Measurements from ENCODE around the gene QRFP.

Gene QRFP

DNA sequence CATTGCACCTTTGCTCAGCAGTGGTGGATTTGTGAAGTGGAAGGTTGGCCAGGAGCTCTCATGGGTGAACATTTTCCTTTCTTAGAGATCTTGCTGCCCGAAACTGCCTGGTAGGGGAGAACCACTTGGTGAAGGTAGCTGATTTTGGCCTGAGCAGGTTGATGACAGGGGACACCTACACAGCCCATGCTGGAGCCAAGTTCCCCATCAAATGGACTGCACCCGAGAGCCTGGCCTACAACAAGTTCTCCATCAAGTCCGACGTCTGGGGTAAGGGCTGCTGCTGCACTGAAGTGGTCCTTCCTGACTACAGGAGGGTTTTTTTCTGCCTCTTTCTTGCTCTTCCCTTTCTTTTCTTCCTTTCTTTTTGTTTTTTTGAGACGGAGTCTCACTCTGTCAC is 21.8 kb downstream of the QRFP start:
- in situ Hi-C loops (cut with MboI; ENCODE audit: low sequenced_read_pairs), result loop anchor here (10.0 kb wide), 1 partner anchor 120 kb away; no protein-coding TSS in a partner anchor

DNA sequence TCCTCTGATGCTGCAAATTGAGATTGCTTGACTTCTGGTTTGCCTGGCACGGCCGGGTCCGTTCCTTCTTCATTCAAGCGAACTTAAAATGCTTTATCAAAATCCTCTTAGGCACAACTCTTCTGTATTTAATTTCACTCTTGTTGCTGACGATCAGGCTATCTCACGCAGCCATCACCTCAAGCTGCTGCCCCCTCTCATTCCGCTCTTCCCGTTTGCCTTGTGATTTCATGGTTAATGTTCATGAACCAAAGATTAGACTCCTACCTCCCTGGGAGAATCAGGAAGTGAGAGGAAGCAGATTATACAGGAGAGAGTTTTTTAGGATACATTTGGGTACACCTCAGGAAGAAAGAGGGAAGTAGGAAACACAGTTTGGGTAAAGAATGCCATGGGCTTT is 22.6 kb downstream of the QRFP start:
- in situ Hi-C loops (cut with MboI; ENCODE audit: low sequenced_read_pairs), result loop anchor here (10.0 kb wide), 1 partner anchor 121 kb away; no protein-coding TSS in a partner anchor

DNA sequence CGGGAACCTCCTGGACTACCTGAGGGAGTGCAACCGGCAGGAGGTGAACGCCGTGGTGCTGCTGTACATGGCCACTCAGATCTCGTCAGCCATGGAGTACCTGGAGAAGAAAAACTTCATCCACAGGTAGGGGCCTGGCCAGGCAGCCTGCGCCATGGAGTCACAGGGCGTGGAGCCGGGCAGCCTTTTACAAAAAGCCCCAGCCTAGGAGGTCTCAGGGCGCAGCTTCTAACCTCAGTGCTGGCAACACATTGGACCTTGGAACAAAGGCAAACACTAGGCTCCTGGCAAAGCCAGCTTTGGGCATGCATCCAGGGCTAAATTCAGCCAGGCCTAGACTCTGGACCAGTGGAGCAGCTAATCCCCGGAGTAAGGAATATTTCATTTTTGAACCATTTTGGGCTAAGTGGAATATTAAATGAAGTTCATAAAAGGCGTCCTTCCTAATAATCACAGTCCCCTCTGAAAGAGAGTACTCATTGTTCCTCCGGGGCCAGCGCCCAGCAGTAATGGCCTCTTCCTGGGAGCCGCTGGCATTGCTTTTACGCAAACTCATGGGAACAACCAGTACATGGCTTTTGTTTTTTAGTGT is 23.6 kb downstream of the QRFP start:
- in situ Hi-C loops (cut with MboI; ENCODE audit: low sequenced_read_pairs), result loop anchor here (10.0 kb wide), 1 partner anchor 122 kb away; no protein-coding TSS in a partner anchor

DNA sequence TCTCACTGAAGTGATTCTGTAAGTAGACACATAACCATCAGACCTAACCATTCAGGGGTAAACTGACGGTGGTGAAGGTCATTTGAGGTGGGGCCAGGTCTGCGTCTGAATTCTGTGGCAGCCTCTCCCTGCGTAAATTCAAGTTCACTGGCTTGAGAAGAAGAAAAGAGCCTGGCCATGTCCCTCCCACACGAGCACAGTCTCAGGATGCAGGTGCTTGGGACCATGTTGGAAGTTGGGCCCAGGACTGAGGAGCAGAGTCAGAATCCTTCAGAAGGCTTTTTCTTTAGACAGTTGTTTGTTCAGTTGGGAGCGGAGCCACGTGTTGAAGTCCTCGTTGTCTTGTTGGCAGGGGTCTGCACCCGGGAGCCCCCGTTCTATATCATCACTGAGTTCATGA is 24.1 kb downstream of the QRFP start:
- in situ Hi-C loops (cut with MboI; ENCODE audit: low sequenced_read_pairs), result loop anchor here (10.0 kb wide), 1 partner anchor 122 kb away; no protein-coding TSS in a partner anchor

DNA sequence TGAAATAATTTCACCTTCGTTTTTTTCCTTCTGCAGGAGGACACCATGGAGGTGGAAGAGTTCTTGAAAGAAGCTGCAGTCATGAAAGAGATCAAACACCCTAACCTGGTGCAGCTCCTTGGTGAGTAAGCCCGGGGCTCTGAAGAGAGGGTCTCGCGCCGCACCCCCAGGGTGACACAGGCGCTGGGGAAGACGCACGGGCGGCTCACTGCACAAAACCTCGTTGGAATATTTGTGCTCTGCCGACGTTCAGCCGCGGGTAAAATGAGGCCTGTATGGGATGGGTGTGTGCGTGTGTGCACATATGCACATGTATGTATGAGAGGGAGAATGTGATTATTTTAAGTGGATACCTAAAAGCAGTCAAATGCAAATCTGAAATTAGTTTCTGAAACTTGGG is 24.5 kb downstream of the QRFP start:
- in situ Hi-C loops (cut with MboI; ENCODE audit: low sequenced_read_pairs), result loop anchor here (10.0 kb wide), 1 partner anchor 123 kb away; no protein-coding TSS in a partner anchor

DNA sequence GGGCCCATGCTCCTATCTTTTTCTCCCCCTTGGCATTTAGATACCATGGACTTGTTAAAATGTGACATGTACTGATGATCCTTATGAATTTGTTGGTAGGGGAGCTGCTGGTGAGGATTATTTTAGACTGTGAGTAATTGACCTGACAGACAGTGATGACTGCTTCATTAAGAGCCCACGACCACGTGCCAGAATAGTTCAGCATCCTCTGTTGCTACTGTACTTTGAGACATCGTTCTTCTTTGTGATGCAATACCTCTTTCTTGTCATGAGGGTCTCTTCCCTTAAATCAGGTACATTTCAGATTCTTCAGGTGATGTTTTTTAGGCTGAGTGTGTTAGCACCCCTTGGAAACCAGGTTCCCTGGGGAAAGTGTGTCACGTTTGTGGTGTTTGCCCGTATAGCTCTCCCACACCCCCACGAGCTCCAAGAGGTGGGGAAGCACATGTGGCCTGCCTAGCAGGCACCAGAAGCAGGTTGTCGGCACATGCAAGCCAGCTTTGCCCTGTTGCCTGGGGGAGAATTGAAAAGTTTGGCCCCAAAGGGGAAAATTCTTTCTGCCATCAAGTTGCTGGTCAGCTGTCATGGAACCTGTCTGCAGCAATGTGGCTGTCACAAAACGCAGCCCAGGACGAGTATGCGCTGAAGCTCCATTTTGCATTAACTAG is 25.1 kb downstream of the QRFP start:
- in situ Hi-C loops (cut with MboI; ENCODE audit: low sequenced_read_pairs), result loop anchor here (10.0 kb wide), 1 partner anchor 123 kb away; no protein-coding TSS in a partner anchor

DNA sequence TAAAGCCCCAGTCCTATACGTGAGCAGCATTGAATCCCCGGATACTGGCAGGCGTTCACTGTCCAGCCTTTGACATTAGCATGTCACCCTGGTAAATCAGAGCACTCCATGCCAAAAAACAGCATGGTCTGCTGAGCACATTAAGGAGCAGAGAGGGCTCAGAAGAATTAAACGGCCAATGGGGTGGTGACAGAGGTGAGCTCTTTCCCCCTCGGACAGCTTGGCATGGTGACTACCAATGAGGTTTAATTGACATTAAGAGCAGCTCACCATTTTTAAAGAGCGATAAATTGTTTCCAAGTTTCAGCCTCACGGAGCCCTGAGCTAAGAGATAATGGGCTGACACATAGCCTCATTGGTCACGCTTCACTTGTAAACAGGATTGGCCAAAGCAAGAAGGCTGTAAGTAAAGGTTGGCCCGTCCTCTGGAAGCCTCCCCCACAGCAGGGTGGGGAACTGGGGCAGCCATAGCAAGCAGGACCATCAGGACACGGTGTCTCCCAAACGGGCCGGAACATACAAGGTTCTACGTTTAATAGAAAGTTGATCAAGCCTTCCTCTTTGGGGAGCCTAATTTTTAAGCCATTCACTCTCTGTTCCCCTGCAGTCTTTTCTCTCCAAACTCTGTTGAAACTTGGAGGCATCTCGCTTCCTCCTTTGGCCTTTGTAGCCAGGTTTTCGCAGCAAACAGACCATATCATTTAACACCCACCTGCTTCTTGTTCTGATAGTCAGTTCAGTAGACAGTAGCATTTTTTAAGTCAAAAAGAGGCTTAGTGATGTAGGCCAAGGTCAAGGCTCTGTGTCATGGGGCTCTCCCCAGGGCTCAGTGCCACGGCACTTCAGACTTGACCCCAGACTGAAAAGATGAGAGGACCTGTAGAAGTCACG is 25.9 kb downstream of the QRFP start:
- in situ Hi-C loops (cut with MboI; ENCODE audit: low sequenced_read_pairs), result loop anchor here (10.0 kb wide), 1 partner anchor 124 kb away; no protein-coding TSS in a partner anchor

DNA sequence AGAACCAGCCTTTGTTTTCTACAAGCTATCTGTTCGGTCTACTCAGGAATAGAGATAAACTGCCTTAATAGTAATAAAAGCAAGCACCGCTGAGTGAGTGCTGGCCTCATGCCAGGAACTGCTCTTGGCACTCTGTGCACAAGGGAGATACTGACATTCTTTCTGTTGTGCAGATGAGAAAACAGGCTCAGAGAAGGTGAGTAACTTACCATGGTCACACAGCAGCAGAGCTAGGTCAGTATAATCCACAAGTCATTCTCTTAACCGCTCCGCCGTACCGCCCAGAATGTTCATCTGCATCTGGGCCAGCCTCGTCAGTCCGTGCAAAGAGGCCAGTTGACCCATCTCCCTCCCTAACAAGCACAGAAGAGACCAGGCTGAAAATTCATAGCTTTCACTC is 27.4 kb downstream of the QRFP start:
- in situ Hi-C loops (cut with MboI; ENCODE audit: low sequenced_read_pairs), result loop anchor here (10.0 kb wide), 1 partner anchor 176 kb away; no protein-coding TSS in a partner anchor

DNA sequence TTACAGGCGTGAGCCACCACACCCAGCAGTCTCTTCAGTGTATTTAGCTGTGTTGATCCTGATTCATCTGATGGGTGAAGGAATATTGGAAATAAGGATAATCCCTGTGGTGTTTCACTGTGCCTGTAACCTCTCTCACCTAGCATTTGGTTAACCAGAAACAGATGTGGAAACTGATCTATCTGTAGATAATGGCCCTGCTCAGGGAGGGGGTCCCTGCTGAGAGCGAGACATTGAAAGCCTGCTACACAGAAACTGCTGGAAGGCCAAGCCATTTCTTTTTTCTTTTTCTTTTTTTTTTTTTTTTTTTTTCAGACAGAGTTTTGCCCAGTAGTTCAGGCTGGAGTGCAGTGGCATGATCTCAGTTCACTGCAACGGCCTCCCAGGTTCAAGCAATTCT is 28.4 kb downstream of the QRFP start:
- in situ Hi-C loops (cut with MboI; ENCODE audit: low sequenced_read_pairs), result loop anchor here (10.0 kb wide), 1 partner anchor 177 kb away; no protein-coding TSS in a partner anchor

DNA sequence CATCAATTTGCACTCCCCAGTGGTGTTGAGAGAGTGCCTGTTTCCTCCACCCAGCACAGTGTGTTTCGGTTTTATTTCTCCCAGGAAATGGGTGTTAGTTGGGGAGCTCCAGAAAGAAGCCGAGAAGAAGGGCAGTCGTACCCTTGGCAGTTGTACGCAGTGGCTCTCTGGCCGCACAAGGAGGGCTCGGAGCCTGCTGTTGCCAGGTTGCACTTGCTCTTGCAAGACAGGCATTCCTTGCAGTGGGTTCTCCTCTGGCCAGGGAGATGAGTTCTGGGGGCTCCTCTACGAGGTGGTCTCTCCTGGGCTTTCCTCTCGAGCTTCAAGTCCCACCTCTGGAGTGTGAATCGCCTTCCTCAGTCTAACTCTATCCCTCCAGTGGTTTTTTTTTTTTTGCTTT is 29.1 kb downstream of the QRFP start:
- in situ Hi-C loops (cut with MboI; ENCODE audit: low sequenced_read_pairs), result loop anchor here (10.0 kb wide), 1 partner anchor 177 kb away; no protein-coding TSS in a partner anchor

DNA sequence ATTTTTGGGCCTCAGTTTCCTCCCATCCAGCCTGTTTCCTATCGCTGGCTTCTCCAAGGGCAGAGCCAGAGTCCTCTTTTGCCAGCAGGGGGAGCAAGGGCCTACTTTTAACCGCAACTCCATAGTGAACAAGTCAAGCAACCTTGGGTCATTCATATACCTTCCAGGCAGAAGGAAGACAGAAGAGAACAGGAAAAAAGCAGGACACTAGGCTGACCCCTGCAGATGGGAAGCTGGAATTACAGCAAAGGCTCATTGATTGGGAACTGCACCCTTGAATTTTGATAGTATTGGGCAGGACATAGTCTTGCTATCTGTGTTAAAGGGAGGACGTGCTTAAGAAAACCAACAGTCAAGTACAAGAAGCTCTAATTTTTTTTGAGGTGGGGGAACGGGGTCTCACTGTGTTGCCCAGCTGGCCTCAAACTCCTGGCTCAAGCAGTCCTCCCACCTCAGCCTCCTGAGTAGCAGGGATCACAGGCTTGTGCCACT is 30.1 kb downstream of the QRFP start:
- in situ Hi-C loops (cut with MboI; ENCODE audit: low sequenced_read_pairs), result loop anchor here (10.0 kb wide), 1 partner anchor 178 kb away; no protein-coding TSS in a partner anchor

DNA sequence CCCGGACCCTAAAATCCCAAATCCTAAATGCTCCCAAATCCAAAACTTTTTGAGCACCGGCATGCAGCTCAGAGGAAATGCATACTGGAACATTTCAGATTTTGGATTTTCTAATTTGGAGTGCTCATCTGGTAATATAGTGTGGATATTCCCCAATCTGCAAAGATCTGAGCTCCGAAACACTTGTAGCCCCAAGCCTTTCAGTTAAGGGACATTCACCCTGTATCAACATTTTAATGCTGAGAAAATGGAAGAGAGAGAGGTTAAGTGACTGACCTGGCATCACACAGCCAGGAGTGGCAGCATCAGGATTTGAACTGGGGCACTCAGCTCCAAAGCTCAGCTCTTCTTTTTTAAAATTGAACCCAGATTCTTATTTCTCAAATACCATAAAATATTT is 30.7 kb downstream of the QRFP start:
- in situ Hi-C loops (cut with MboI; ENCODE audit: low sequenced_read_pairs), result loop anchor here (10.0 kb wide), 1 partner anchor 179 kb away; no protein-coding TSS in a partner anchor

DNA sequence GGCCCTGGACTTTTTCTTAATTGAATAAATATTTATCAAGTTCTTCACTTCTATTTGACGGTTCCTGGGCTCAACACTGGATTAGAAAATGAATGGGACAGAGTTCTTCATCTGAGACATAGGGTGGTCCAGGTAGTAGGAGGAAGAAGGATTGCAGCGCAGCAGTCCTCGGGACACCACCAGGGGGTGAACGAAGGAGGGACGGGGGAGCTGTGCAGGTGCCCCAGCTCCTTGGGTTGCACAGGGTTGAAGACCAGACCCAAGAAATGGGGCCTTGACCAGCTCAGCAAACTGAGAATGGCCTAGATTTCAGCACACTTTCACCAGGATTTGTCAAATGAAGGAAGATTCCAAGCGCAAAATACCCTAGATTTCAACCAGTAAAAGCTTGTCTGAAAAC is 32.1 kb downstream of the QRFP start:
- in situ Hi-C loops (cut with MboI; ENCODE audit: low sequenced_read_pairs), result loop anchor here (5.0 to 10.0 kb wide), 2 partner anchors 157 to 180 kb away; no protein-coding TSS in a partner anchor

DNA sequence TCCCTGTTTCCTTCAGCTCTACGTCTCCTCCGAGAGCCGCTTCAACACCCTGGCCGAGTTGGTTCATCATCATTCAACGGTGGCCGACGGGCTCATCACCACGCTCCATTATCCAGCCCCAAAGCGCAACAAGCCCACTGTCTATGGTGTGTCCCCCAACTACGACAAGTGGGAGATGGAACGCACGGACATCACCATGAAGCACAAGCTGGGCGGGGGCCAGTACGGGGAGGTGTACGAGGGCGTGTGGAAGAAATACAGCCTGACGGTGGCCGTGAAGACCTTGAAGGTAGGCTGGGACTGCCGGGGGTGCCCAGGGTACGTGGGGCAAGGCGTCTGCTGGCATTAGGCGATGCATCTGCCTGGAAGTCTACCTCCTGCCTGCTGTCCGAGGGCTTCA is 33.9 kb downstream of the QRFP start:
- in situ Hi-C loops (cut with MboI; ENCODE audit: low sequenced_read_pairs), result loop anchor here (5.0 to 10.0 kb wide), 2 partner anchors 155 to 182 kb away; no protein-coding TSS in a partner anchor

DNA sequence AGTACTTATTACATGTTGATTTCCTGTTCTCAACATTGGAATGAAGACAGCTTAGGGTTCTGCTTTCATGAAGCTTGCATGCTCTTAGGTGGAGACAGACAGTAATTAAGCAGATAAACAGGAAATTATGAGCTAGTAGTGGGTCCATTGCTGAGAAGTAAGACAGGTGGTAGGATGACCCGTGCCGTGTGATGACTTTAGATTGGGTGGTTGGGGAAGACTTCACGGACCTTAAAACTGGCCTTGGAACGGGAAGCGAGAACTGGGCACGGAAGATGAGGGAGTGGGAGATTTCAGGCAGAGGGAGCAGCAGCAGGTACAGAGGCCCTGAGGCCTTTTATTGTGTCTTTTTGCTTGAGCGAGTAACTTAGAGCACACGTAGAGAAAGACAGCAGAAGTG is 34.4 kb downstream of the QRFP start:
- in situ Hi-C loops (cut with MboI; ENCODE audit: low sequenced_read_pairs), result loop anchor here (5.0 to 10.0 kb wide), 2 partner anchors 155 to 183 kb away; no protein-coding TSS in a partner anchor

DNA sequence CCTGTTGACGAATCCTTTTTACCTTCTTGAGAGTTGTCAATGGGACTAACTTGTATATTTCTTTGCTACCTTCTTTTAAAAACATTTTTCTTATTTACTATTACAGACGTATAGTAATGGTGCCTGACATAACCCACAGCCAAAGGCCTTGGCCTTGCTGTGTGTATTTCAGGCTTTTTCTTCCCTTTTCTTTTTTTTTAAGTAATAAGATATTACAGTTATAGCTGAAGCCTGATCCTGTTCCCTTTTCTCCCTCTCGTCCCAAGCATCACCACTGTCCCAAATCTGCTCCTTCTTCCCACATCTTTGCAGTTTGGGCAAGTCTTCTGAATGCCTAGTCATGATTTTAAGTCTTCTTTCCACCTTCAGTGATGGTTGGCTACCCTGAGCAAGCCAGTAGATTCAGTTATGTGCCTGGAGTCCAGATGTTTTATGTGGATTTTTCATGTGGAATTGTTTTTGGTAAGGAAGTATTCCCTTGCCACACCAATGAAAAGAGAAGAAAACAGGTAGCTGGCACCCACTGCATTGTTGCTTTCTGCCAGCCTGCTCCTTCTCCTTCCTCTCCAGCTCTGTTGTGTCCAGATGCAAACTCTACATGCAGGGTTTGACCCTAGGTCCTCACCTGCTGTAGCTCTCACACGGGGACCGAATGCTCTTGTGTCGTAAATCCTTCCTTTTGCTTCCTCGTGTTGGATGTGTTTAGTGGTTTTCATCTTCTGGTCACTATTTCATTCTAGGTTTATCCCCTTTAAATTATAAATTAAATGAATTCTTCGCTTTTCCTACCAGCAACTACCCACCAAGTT is 35.0 kb downstream of the QRFP start:
- in situ Hi-C loops (cut with MboI; ENCODE audit: low sequenced_read_pairs), result loop anchor here (5.0 to 10.0 kb wide), 2 partner anchors 154 to 183 kb away; no protein-coding TSS in a partner anchor

DNA sequence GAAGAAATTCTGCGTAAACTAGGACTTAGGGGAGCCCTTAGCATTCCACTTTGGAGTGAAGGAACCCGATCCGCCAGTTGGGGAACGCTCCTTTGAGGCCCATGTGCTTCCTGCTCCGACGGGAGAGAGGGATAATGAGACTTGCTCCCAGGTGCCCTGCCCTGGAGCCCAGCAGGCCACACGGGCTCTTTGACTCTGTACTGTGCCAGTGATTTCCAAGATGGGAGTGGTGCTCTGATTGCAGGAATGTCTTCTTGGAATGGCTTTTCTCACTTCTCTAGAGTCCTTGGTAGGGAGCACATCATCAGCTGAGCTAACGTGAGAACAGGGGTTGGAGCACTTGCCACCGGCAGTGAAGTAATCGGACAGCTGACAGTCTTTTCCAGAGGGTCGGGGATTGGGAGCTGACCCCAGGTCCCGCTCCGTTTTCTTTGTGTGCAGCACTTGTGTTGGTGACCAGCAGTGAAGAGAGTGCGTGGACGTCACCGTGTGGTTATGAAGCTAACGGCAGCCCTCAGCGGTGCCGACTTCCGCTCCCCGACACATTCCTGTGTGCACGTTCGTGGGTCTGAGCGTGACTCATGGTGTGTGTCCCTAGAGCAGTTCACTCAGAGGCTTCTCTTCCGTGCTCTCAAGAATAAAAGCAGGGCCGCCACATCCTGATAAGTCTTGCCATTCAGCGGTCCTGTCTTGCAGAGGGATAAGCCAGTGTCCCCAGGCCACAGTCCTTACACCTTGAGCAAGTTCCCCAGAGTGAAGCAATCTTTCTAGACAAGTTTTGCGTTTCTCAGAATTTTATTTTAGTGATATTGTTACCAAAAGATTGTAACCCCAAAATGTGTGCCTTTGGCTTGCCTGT is 35.9 kb downstream of the QRFP start:
- in situ Hi-C loops (cut with MboI; ENCODE audit: low sequenced_read_pairs), result loop anchor here (5.0 to 10.0 kb wide), 2 partner anchors 153 to 184 kb away; no protein-coding TSS in a partner anchor

All from HL-60/S4 (cell line).